Right lobe of liver (tissue), 6 donors: ENCODE data around the gene KHDRBS2. TPM values are rescaled to one million over a fixed set of nuclear protein-coding genes. Genes with fewer than 3 reads are reported as not detected.

Source experiments
- ATAC-seq, 4 donors: fragments of 200-7000 bp; cut with Tn5 transposase; one replicate each; pipeline ENCODE4 v1.9.1; 2020; ENCODE audit warnings: mild to moderate bottlenecking in 4 of 4, moderate library complexity in 4 of 4
- DNase-seq, 3 donors: peaks; one replicate each; pipeline ENCODE4 v3.0.0-alpha.2; 2020
- H3K27ac ChIP-seq, 3 donors: fragments of 200-600 bp; one replicate each; pipeline ENCODE4 v1.8.0; 2022
- H3K27me3 ChIP-seq, 2 donors: fragments of 200-600 bp; one replicate each; pipeline ENCODE4 v1.8.0; 2022
- H3K36me3 ChIP-seq, 4 donors: fragments of 200-600 bp; sonication (generic) in 1 of 4; one replicate each; pipeline versions ENCODE4 v1.5.1 to v1.8.0; 2017 to 2022; ENCODE audit warnings: control low read depth in 1 of 4
- H3K4me1 ChIP-seq, 4 donors: fragments of 200-600 bp; sonication (generic) in 1 of 4; one replicate each; pipeline versions ENCODE4 v1.5.1 to v1.8.0; 2017 to 2022; ENCODE audit warnings: control low read depth in 1 of 4
- H3K4me3 ChIP-seq, 3 donors: fragments of 200-600 bp; one replicate each; pipeline ENCODE4 v1.8.0; 2022
- H3K9me3 ChIP-seq, 4 donors: fragments of 200-600 bp; sonication (generic) in 1 of 4; one replicate each; pipeline versions ENCODE4 v1.5.1 to v1.8.0; 2017 to 2022; ENCODE audit warnings: control low read depth in 1 of 4
- POLR2A ChIP-seq: fragments of 450-650 bp; IDR thresholded peaks from one replicate; pipeline ENCODE4 v1.6.1; 2017; ENCODE audit warnings: antibody characterized with exemption, mild to moderate bottlenecking
- WGBS: methylation state at CpG from one replicate; pipeline ENCODE4 v1.1.6; 2018; ENCODE audit warnings: low coverage, low lambda C conversion rate; ENCODE audit not compliant: insufficient coverage; ENCODE audit errors: missing lambda C conversion rate; 5-methylcytosine and 5-hydroxymethylcytosine counted together
- intact Hi-C, 2 donors: fragments of 100-400 bp; cut with DNase I; formaldehyde crosslinking; loops; one replicate each; pipeline versions ENCODE4 v1.11.2 to v1.14.1; 2022
- total RNA-seq, 6 experiments: library from RNA; depleted of rRNA in 2 of 6; stranded (reverse); fragments of >200 nt in 2 of 6; fragmentation: NEBNext Ultra II Directional in 3 of 6; extraction: Animal tissue kit (Norgen Biotek cat#: 25700) in 3 of 6; gene quantifications; one replicate each; pipeline versions ENCODE4 v1.1.0 to v1.2.4, GENCODE V29; 2016 to 2023
- TF ChIP-seq, protein P1 (sequence below), 4 donors: fragments of 200-600 bp in 3 of 4; fragments of 450-650 bp in 1 of 4; IDR thresholded peaks; one replicate each; pipeline versions ENCODE4 v1.5.1 to v1.8.0; 2016 to 2022; ENCODE audit warnings: antibody characterized with exemption in 4 of 4, mild to moderate bottlenecking in 2 of 4
- donor health status: DM: no; HTN: yes; CAD: no.
- donor health status: DM: no; HTN: no; CAD: no.
- donor health status: DM: no; HTN: no; CAD: no.
- donor health status: DM: no; HTN: yes; CAD: no.
- donor health status: DM: no; HTN: yes; CAD: no.

The KHDRBS2 gene
- total RNA-seq, 6 experiments from 2014 or later: 0.43 TPM; not detected in 5

DNA sequence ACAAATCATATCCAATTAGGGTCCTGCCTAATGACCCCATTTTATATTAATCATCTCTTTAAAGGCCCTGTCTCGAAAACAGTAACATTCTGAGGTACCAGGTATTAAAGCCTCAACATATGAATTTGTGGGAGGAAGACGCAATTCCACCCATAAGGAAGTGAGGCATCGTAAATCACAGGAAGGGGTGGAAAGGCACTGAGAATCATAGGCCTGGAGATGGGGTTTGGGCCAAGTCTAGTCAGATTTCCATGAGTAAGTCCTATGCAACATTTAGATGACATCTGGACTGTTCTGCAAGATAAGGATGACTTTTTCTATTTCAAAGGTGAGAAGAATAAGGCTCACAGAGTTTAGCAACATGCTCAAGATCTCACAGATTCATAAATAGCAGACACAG, 534.0 kb downstream of the KHDRBS2 start:
- H3K27me3 ChIP-seq: no peaks in the 10 kb centered on the region
- ATAC-seq (no peak), DNase-seq (no peak)
- 52% methylated on average over 3 of the region's 3 CpGs for WGBS
- intact Hi-C loops: no loop called here
- no peak overlapping the region for H3K27ac ChIP-seq
- no peak overlapping the region for H3K4me3 ChIP-seq
- no peaks in the 10 kb centered on the region for H3K36me3 ChIP-seq
- H3K9me3 ChIP-seq: no peaks in the 10 kb centered on the region
- TF ChIP-seq, protein P1, sequence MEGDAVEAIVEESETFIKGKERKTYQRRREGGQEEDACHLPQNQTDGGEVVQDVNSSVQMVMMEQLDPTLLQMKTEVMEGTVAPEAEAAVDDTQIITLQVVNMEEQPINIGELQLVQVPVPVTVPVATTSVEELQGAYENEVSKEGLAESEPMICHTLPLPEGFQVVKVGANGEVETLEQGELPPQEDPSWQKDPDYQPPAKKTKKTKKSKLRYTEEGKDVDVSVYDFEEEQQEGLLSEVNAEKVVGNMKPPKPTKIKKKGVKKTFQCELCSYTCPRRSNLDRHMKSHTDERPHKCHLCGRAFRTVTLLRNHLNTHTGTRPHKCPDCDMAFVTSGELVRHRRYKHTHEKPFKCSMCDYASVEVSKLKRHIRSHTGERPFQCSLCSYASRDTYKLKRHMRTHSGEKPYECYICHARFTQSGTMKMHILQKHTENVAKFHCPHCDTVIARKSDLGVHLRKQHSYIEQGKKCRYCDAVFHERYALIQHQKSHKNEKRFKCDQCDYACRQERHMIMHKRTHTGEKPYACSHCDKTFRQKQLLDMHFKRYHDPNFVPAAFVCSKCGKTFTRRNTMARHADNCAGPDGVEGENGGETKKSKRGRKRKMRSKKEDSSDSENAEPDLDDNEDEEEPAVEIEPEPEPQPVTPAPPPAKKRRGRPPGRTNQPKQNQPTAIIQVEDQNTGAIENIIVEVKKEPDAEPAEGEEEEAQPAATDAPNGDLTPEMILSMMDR (IDR thresholded peaks at IDR 0.05): no peak
- no peak for TF ChIP-seq POLR2A
- no peaks in the 10 kb centered on the region for H3K4me1 ChIP-seq

DNA sequence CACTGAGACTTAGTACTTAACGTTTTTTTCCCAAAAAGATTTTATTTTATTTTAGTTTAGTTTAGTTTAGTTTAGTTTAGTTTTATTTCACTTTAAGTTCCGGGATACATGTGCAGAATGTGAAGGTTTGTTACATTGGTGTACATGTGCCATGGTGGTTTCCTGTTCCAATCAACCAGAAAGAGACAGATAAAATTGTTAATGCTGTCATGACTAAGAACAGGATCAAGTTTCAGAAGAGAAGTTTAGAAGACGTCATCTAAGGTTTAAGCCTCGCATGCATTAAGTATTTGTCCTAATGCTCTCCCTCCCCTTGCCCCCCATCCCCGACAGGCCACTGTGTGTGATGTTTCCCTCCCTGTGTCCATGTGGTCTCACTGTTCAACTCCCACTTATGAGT, 540.0 kb downstream of the KHDRBS2 start:
- no peaks in the 10 kb centered on the region for H3K36me3 ChIP-seq
- WGBS: 57% methylated on average over 5 of the region's 5 CpGs
- TF ChIP-seq, protein P1 (IDR thresholded peaks at IDR 0.05): no peak
- TF ChIP-seq POLR2A: no peak
- ATAC-seq (no peak), DNase-seq (no peak)
- H3K27ac ChIP-seq: no peak overlapping the region
- intact Hi-C loops: no loop called here
- no peaks in the 10 kb centered on the region for H3K4me1 ChIP-seq
- no peak overlapping the region for H3K4me3 ChIP-seq
- no peaks in the 10 kb centered on the region for H3K9me3 ChIP-seq
- no peaks in the 10 kb centered on the region for H3K27me3 ChIP-seq

DNA sequence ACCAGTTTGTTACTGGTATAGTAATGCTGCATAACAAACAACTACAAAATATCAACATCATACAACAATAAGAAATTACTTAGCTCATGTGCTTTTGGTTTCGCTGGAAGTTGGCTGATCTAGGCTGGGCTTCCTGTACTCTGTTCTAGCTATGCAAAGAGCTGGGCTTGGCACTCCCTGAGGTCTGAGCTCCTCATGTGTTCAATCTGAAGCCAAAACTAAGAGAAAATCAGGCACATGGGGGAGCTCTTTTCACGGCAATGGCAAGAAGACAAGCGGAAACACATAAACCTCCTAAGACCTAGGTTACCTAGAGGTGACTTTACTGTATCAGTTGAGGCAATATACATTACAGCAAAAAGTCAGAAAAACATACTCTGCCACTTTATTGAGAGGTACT, 574.2 kb downstream of the KHDRBS2 start:
- no peak for ATAC-seq
- no peak overlapping the region for H3K4me3 ChIP-seq
- no peaks in the 10 kb centered on the region for H3K36me3 ChIP-seq
- H3K27me3 ChIP-seq: no peaks in the 10 kb centered on the region
- no peaks in the 10 kb centered on the region for H3K4me1 ChIP-seq
- TF ChIP-seq, protein P1 (IDR thresholded peaks at IDR 0.05): no peak
- no peak for TF ChIP-seq POLR2A
- H3K9me3 ChIP-seq: no peaks in the 10 kb centered on the region
- 65% methylated on average over 3 of the region's 3 CpGs for WGBS
- intact Hi-C loops: no loop called here
- no peak overlapping the region for H3K27ac ChIP-seq
- no peak for DNase-seq

DNA sequence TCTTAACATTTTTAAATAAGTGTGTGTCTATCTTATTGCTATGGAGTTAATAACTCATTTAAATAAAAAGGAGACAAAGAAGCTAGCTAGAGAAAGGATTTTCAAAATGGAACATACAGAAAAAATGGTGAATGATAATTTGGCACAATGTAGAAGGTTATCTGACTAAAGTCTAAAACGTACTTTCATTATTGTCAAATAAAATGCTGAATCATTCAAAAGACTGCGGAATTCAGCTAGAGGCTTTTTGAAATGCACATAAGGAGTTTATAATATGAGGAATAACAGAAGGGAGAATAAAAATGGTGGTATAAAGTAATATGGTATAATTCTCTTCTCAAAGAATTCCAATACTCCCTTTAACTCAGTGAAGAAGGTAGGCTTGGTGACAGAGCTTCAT, 597.9 kb downstream of the KHDRBS2 start:
- DNase-seq (no peak), ATAC-seq (no peak)
- 68% methylated on average over 2 of the region's 2 CpGs for WGBS
- H3K9me3 ChIP-seq: no peaks in the 10 kb centered on the region
- no peak overlapping the region for H3K27ac ChIP-seq
- intact Hi-C loops: no loop called here
- H3K36me3 ChIP-seq: no peaks in the 10 kb centered on the region
- H3K27me3 ChIP-seq: no peaks in the 10 kb centered on the region
- H3K4me3 ChIP-seq: no peak overlapping the region
- TF ChIP-seq, protein P1 (IDR thresholded peaks at IDR 0.05): no peak
- TF ChIP-seq POLR2A: no peak
- H3K4me1 ChIP-seq: no peaks in the 10 kb centered on the region

GRCh38 chr6:61682562-61682961, 603.5 kb downstream of the KHDRBS2 start:
- no peak for DNase-seq
- Histone ChIP-seq H3K9me3 (no peaks in the 10 kb centered on the region), H3K27me3 (no peaks in the 10 kb centered on the region), H3K4me3 (no peak overlapping the region), H3K36me3 (no peaks in the 10 kb centered on the region), H3K4me1 (no peaks in the 10 kb centered on the region), H3K27ac (no peak overlapping the region)
- no peak for ATAC-seq
- intact Hi-C loops: no loop called here
- TF ChIP-seq, protein P1 (IDR thresholded peaks at IDR 0.05): no peak
- no peak for TF ChIP-seq POLR2A
- WGBS: 26% methylated on average over 2 of the region's 2 CpGs
